ENCODE measurements around the gene CCDC7. TPM values are rescaled to one million over a fixed set of nuclear protein-coding genes. Genes with fewer than 3 reads are reported as not detected.
"Not testable (repeated sequence)": the region's sequence is repeated elsewhere in the genome, so short reads cannot be mapped to it uniquely, and the experiment has no call there.

CCDC7 gene
- polyA plus RNA-seq, 4 donors, result 3.5 to 7.1 (median 5.3) TPM

- not testable (repeated sequence) for DNase-seq (ENCODE audit: low read depth in 4 of 4, low spot score in 2 of 4)
These were observed 351.5 kb downstream of the CCDC7 start for GRCh38 chr10:32797393-32797792.

- no peak for DNase-seq (ENCODE audit: low read depth in 4 of 4, low spot score in 2 of 4)
These were observed 401.0 kb downstream of the CCDC7 start for GRCh38 chr10:32846974-32847373.

- DNase-seq (ENCODE audit: low read depth in 4 of 4, low spot score in 2 of 4), result no peak
These were observed 405.4 kb downstream of the CCDC7 start for GRCh38 chr10:32851301-32851700.

GRCh38 chr10:32854435-32854834 lies 408.5 kb downstream of the CCDC7 start:
- DNase-seq (ENCODE audit: low read depth in 4 of 4, low spot score in 2 of 4), result no peak

- no peak for DNase-seq (ENCODE audit: low read depth in 4 of 4, low spot score in 2 of 4)
These were observed 419.2 kb downstream of the CCDC7 start for GRCh38 chr10:32865170-32865569.

- DNase-seq (ENCODE audit: low read depth in 4 of 4, low spot score in 2 of 4), result no peak
These were observed 432.0 kb downstream of the CCDC7 start for GRCh38 chr10:32877915-32878314.

GRCh38 chr10:32878646-32879045 lies 432.7 kb downstream of the CCDC7 start:
- no peak for DNase-seq (ENCODE audit: low read depth in 4 of 4, low spot score in 2 of 4)

- no peak for DNase-seq (ENCODE audit: low read depth in 4 of 4, low spot score in 2 of 4)
These were observed 436.1 kb downstream of the CCDC7 start for GRCh38 chr10:32882076-32882475.

- DNase-seq (ENCODE audit: low read depth in 4 of 4, low spot score in 2 of 4), result no peak
These were observed 441.5 kb downstream of the CCDC7 start for GRCh38 chr10:32887481-32887880.

- no peak for DNase-seq (ENCODE audit: low read depth in 4 of 4, low spot score in 2 of 4)
These were observed 442.4 kb downstream of the CCDC7 start for GRCh38 chr10:32888161-32888927.

- no peak for DNase-seq (ENCODE audit: low read depth in 4 of 4, low spot score in 2 of 4)
These were observed 443.8 kb downstream of the CCDC7 start for GRCh38 chr10:32889631-32890212.

- no peak for DNase-seq (ENCODE audit: low read depth in 4 of 4, low spot score in 2 of 4)
These were observed 444.5 kb downstream of the CCDC7 start for GRCh38 chr10:32890444-32890843.

GRCh38 chr10:32891261-32891660 lies 445.3 kb downstream of the CCDC7 start:
- no peak for DNase-seq (ENCODE audit: low read depth in 4 of 4, low spot score in 2 of 4)

- no peak for DNase-seq (ENCODE audit: low read depth in 4 of 4, low spot score in 2 of 4)
These were observed 447.5 kb downstream of the CCDC7 start for GRCh38 chr10:32893434-32893833.

- no peak for DNase-seq (ENCODE audit: low read depth in 4 of 4, low spot score in 2 of 4)
These were observed 448.1 kb downstream of the CCDC7 start for GRCh38 chr10:32893916-32894664.

- DNase-seq (ENCODE audit: low read depth in 4 of 4, low spot score in 2 of 4), result not testable (repeated sequence)
These were observed 449.4 kb downstream of the CCDC7 start for GRCh38 chr10:32895200-32895968.

GRCh38 chr10:32901815-32902214 lies 455.9 kb downstream of the CCDC7 start:
- DNase-seq (ENCODE audit: low read depth in 4 of 4, low spot score in 2 of 4), result no peak

GRCh38 chr10:32905466-32905865 lies 459.5 kb downstream of the CCDC7 start:
- no peak for DNase-seq (ENCODE audit: low read depth in 4 of 4, low spot score in 2 of 4)

- DNase-seq (ENCODE audit: low read depth in 4 of 4, low spot score in 2 of 4), result no peak
These were observed 460.7 kb downstream of the CCDC7 start for GRCh38 chr10:32906595-32906994.

GRCh38 chr10:32909456-32909855 lies 463.5 kb downstream of the CCDC7 start:
- DNase-seq (ENCODE audit: low read depth in 4 of 4, low spot score in 2 of 4), result no peak

GRCh38 chr10:32909970-32910369 lies 464.0 kb downstream of the CCDC7 start:
- not testable (repeated sequence) for DNase-seq (ENCODE audit: low read depth in 4 of 4, low spot score in 2 of 4)
